Measurements from ENCODE around the gene HOXA6.

GRCh38 chr7:27175626-27176523 lies 28.3 kb upstream of the HOXA6 start:
- TF ChIP-seq EZH2 (IDR thresholded peaks at IDR 0.05) = peak; percentile 98
- no peak for TF ChIP-seq CTCF (IDR thresholded peaks at IDR 0.05)

Data from neural progenitor cell (in vitro differentiated cells).